SH-SY5Y (cell line): ENCODE measurements around the gene ZBTB20.

Experiments used
- GATA2 ChIP-seq: IDR thresholded peaks from 2 replicates; pipeline ENCODE4 v1.6.1; 2011; ENCODE audit warnings: mild to moderate bottlenecking, low read depth, low read length
- GATA3 ChIP-seq: IDR thresholded peaks from 2 replicates; pipeline ENCODE4 v1.6.1; 2011; ENCODE audit warnings: low read depth, mild to moderate bottlenecking, low read length, moderate library complexity

GRCh38 chr3:114313426-114313825, 833.7 kb downstream of the ZBTB20 start:
- TF ChIP-seq GATA2 (no peak), GATA3 (no peak)
